Fibroblast of lung (primary cell): ENCODE data around the gene KCNMA1. TPM values are rescaled to one million over a fixed set of nuclear protein-coding genes. Genes with fewer than 3 reads are reported as not detected.

Experiments used
- DNase-seq, 2 donors: peaks; one replicate each; pipeline versions ENCODE4 v3.0.0 to v3.0.0-alpha.2; 2010; ENCODE audit warnings: low read depth in 2 of 2
- H2AFZ ChIP-seq: 2 replicates; pipeline ENCODE4 v1.5.1; 2012; ENCODE audit warnings: low read length, control low read depth, inconsistent platforms
- H3K27ac ChIP-seq: 2 replicates; pipeline ENCODE4 v1.5.1; 2011; ENCODE audit warnings: low read length, control low read depth; ENCODE audit not compliant: insufficient read depth
- H3K27me3 ChIP-seq: 2 replicates; pipeline ENCODE4 v1.5.1; 2011; ENCODE audit warnings: mild to moderate bottlenecking, low read length; ENCODE audit not compliant: control insufficient read depth, insufficient read depth
- H3K36me3 ChIP-seq: 2 replicates; pipeline ENCODE4 v1.5.1; 2011; ENCODE audit warnings: low read length; ENCODE audit not compliant: control insufficient read depth, insufficient read depth
- H3K4me1 ChIP-seq: 2 replicates; pipeline ENCODE4 v1.5.1; 2011; ENCODE audit warnings: low read length; ENCODE audit not compliant: control insufficient read depth, insufficient read depth; ENCODE audit errors: extremely low read depth
- H3K4me2 ChIP-seq: 2 replicates; pipeline ENCODE4 v1.5.1; 2011; ENCODE audit warnings: low read length, control low read depth; ENCODE audit not compliant: insufficient read depth; ENCODE audit errors: extremely low read depth
- H3K4me3 ChIP-seq, 4 experiments: fragments of 200-600 bp in 1 of 4; sonication (generic) in 1 of 4; replicated peaks in 1 of 4; 2 replicates each; pipeline ENCODE4 v1.5.1; 2011 to 2016; ENCODE audit warnings: low read length in 4 of 4, low read depth in 3 of 4, mild to moderate bottlenecking in 3 of 4, control low read depth in 2 of 4, inconsistent platforms in 1 of 4, mixed read lengths in 1 of 4; ENCODE audit not compliant: insufficient read depth in 1 of 4; ENCODE audit errors: control extremely low read depth in 1 of 4
- H3K79me2 ChIP-seq: 2 replicates; pipeline ENCODE4 v1.5.1; 2012; ENCODE audit warnings: mild to moderate bottlenecking, low read length, inconsistent platforms; ENCODE audit not compliant: control insufficient read depth, insufficient read depth
- H3K9ac ChIP-seq: 2 replicates; pipeline ENCODE4 v1.5.1; 2011; ENCODE audit warnings: mild to moderate bottlenecking, low read length, control low read depth; ENCODE audit not compliant: insufficient read depth
- H3K9me3 ChIP-seq: 2 replicates; pipeline ENCODE4 v1.5.1; 2012; ENCODE audit warnings: low read depth, low read length; ENCODE audit not compliant: control insufficient read depth, insufficient read depth
- H4K20me1 ChIP-seq: 2 replicates; pipeline ENCODE4 v1.5.1; 2011; ENCODE audit warnings: low read length; ENCODE audit not compliant: control insufficient read depth, insufficient read depth; ENCODE audit errors: extremely low read depth
- EZH2 ChIP-seq: IDR thresholded peaks from 2 replicates; pipeline ENCODE4 v1.5.1; 2012; ENCODE audit warnings: low read length, control low read depth, mild to moderate bottlenecking; ENCODE audit errors: missing control alignments
- polyA plus RNA-seq, 2 donors: library from polyadenylated mRNA; depleted of rRNA in 1 of 2; stranded (reverse) in 1 of 2; unstranded in 1 of 2; fragments of >200 nt; gene quantifications; 2 replicates each; pipeline ENCODE4 v1.2.1, GENCODE V29; 2011 to 2012; ENCODE audit warnings: missing spikeins in 1 of 2
- total RNA-seq: library from RNA; depleted of rRNA; stranded (reverse); fragments of >200 nt; gene quantifications from 2 replicates; pipeline ENCODE4 v1.2.1, GENCODE V29; 2014
- TF ChIP-seq, protein P1 (sequence below), 2 donors: IDR thresholded peaks in 1 of 2; conservative IDR thresholded peaks in 1 of 2; 1 replicate in 1 of 2; 2 replicates in 1 of 2; pipeline ENCODE4 v1.5.1; 2011 to 2012; ENCODE audit warnings: low read length in 2 of 2, control low read depth in 1 of 2, inconsistent platforms in 1 of 2, low read depth in 1 of 2, mild to moderate bottlenecking in 1 of 2

The KCNMA1 gene
- total and polyA plus RNA-seq, 2 donors (not counting 1 experiment from before 2014, with no cell fraction given) = 31.0 to 138 TPM

GRCh38 chr10:77496941-77497420, 140.6 kb downstream of the KCNMA1 start:
- Histone ChIP-seq H3K4me2 (no peak overlapping the region), H4K20me1 (no peaks in the 10 kb centered on the region), H3K9ac (no peak overlapping the region), H3K36me3 (no peaks in the 10 kb centered on the region), H3K4me1 (peaks cover 16% of the 10 kb centered on the region), H3K27ac (no peak overlapping the region), H3K27me3 (no peaks in the 10 kb centered on the region), H2AFZ (no peak overlapping the region), H3K79me2 (peaks cover 1% of the 10 kb centered on the region), H3K9me3 (no peaks in the 10 kb centered on the region), H3K4me3 (no peak overlapping the region)
- TF ChIP-seq EZH2 = no peak
- TF ChIP-seq, protein P1, sequence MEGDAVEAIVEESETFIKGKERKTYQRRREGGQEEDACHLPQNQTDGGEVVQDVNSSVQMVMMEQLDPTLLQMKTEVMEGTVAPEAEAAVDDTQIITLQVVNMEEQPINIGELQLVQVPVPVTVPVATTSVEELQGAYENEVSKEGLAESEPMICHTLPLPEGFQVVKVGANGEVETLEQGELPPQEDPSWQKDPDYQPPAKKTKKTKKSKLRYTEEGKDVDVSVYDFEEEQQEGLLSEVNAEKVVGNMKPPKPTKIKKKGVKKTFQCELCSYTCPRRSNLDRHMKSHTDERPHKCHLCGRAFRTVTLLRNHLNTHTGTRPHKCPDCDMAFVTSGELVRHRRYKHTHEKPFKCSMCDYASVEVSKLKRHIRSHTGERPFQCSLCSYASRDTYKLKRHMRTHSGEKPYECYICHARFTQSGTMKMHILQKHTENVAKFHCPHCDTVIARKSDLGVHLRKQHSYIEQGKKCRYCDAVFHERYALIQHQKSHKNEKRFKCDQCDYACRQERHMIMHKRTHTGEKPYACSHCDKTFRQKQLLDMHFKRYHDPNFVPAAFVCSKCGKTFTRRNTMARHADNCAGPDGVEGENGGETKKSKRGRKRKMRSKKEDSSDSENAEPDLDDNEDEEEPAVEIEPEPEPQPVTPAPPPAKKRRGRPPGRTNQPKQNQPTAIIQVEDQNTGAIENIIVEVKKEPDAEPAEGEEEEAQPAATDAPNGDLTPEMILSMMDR (conservative IDR thresholded peaks at IDR 0.05 in 1 of 2, IDR thresholded peaks at IDR 0.05 in 1 of 2; ENCODE audit: low read depth in 1 of 2, low read length in 2 of 2) = no peak
- peak in 1 of 2 donors; percentile 60 for DNase-seq

DNA sequence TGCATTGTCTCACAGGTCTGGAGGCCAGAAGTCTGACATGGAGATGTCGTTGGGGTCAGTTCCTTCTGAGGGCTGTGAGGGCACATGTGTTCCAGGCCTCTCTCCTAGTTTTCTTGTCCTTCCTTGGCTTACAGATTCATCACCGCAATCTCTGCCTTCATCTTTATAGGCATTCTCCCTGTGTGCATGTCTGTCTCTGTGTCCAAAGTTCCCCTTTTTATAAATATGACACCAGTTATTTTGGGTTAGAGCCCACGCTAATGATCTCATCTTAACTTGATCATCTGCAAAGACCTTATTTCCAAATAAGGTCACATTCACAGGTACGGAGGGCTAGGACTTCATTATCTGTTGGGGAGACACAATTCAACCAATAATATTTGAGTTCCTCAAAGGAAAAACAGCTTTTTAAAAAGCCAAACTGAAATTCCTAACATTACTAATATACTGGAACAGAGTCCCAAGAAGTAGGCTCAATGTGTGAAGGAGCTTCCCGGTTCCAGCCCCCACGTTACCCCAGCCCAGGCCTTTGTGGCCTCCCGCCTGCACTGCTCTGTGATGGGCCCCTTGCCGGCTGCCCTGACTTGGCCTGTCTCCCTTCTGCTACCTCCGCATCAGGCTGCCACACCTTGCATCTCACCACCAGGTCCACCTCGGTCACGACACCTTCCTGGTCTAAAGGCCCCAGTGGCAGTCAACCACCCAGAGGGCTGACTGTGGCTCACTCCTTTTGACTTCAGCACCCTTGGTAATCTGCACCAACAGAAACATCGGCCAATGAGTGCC, 142.7 kb downstream of the KCNMA1 start:
- DNase-seq = no peak
- TF ChIP-seq, protein P1 (conservative IDR thresholded peaks at IDR 0.05 in 1 of 2, IDR thresholded peaks at IDR 0.05 in 1 of 2; ENCODE audit: low read depth in 1 of 2, low read length in 2 of 2) = no peak
- no peak for TF ChIP-seq EZH2
- no peaks in the 10 kb centered on the region for H3K36me3 ChIP-seq
- no peaks in the 10 kb centered on the region for H3K9me3 ChIP-seq
- peaks cover 2% of the 10 kb centered on the region for H3K4me1 ChIP-seq
- H4K20me1 ChIP-seq = no peaks in the 10 kb centered on the region
- no peak overlapping the region for H2AFZ ChIP-seq
- H3K4me2 ChIP-seq = no peak overlapping the region
- H3K79me2 ChIP-seq = no peaks in the 10 kb centered on the region
- H3K4me3 ChIP-seq = no peak overlapping the region
- no peak overlapping the region for H3K27ac ChIP-seq
- no peaks in the 10 kb centered on the region for H3K27me3 ChIP-seq
- no peak overlapping the region for H3K9ac ChIP-seq

GRCh38 chr10:77494327-77494726, 143.3 kb downstream of the KCNMA1 start:
- H3K4me3 ChIP-seq = no peak overlapping the region
- TF ChIP-seq, protein P1 (conservative IDR thresholded peaks at IDR 0.05 in 1 of 2, IDR thresholded peaks at IDR 0.05 in 1 of 2; ENCODE audit: low read depth in 1 of 2, low read length in 2 of 2) = peak; percentile 38 to 53
- no peak for TF ChIP-seq EZH2
- H3K4me2 ChIP-seq = no peak overlapping the region
- DNase-seq = peak; percentile 45 to 79
- H3K27ac ChIP-seq = no peak overlapping the region
- H3K4me1 ChIP-seq = peaks cover 2% of the 10 kb centered on the region
- no peaks in the 10 kb centered on the region for H3K27me3 ChIP-seq
- H3K79me2 ChIP-seq = no peaks in the 10 kb centered on the region
- H4K20me1 ChIP-seq = no peaks in the 10 kb centered on the region
- no peak overlapping the region for H3K9ac ChIP-seq
- H3K36me3 ChIP-seq = no peaks in the 10 kb centered on the region
- H3K9me3 ChIP-seq = no peaks in the 10 kb centered on the region
- H2AFZ ChIP-seq = no peak overlapping the region
